Measurements from ENCODE around the gene APOD. TPM values are rescaled to one million over a fixed set of nuclear protein-coding genes. Genes with fewer than 3 reads are reported as not detected.
"Not testable (repeated sequence)": the region's sequence is repeated elsewhere in the genome, so short reads cannot be mapped to it uniquely, and the experiment has no call there.

APOD gene
- total RNA-seq, 2 donors from 2014 or later: 4.2 TPM; not detected in 1

DNA sequence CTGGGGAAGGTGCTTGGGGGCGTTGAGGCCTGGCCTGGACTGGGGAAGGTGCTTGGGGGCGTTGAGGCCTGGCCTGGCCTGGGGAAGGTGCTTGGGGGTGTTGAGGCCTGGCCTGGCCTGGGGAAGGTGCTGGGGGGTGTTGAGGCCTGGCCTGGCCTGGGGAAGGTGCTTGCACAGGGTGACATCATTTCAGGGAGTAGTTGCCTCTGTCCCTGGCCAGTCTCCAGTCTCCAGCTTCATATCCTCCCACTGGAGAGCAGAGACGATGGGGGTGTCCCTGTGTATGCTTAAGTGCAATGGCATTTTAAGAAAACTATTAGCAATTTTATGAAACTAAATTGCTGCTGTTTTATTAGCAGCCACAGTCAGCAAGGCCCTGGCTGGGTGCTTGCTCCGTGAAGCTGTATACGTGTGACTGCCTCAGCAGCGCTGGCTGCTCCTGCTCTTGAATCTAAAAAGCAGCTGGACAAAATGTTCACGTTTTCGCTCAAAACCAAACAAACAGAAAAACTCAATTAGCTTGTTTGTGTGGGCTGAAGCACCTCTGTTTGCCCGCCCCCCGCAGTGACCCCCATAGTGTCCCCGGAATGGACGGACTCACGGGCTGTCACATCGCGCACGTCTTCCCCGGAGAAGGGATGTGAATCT, 38.9 kb upstream of the APOD start:
- H3K9me3 Mint-ChIP-seq; ATAC-seq (replicated peaks); H3K36me3 Mint-ChIP-seq (ENCODE audit: low read depth); H3K4me1 Mint-ChIP-seq; H3K27ac Mint-ChIP-seq; H3K27me3 Mint-ChIP-seq; H3K4me3 Mint-ChIP-seq: not testable (repeated sequence)

GRCh38 chr3:195622012-195622411, 38.3 kb upstream of the APOD start:
- H3K4me1 Mint-ChIP-seq; H3K27ac Mint-ChIP-seq; ATAC-seq (replicated peaks); H3K36me3 Mint-ChIP-seq (ENCODE audit: low read depth); H3K27me3 Mint-ChIP-seq; H3K9me3 Mint-ChIP-seq; H3K4me3 Mint-ChIP-seq: not testable (repeated sequence)

DNA sequence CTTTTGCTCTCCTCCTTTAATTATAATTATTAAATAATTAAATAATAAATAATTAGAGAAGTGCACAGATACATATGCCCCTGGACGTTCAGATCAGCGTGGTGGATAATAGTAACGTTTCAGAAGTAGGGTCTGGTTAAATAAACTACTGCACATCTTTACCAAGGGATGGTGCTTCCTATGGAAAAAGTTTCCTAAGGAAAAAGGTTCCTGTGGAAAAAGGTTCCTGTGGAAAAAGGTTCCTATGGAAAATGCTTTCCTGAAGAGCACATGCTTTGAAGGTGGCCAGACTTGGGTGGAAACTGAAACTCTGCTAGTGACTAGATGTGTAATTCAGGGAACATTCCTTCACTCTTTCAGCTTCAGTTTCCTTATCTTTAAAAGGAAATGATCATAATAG, 37.4 kb upstream of the APOD start:
- not testable (repeated sequence) for H3K4me3 Mint-ChIP-seq; H3K27me3 Mint-ChIP-seq; H3K27ac Mint-ChIP-seq; H3K36me3 Mint-ChIP-seq (ENCODE audit: low read depth); H3K4me1 Mint-ChIP-seq; ATAC-seq (replicated peaks); H3K9me3 Mint-ChIP-seq

DNA sequence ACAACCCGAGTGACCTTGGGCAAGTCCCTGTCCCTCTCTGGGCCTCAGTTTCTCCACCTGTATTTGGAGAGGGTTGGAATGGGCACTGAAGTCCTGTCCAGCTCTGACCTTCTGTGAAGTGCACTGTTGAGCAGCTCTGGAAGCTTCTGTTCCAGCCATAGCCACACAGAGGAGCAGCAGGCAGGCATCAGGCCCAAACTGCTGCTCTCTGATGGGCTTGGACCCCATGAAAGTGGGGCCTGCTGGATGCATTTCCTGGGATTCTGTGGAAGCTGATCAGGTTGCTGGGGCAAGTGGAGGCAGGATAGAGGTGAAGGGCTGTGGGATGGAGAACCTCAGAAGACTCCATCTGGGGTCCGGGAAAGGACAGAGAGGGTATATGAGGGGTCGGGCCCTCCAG, 36.7 kb upstream of the APOD start:
- not testable (repeated sequence) for ATAC-seq (replicated peaks); H3K27me3 Mint-ChIP-seq; H3K4me1 Mint-ChIP-seq; H3K36me3 Mint-ChIP-seq (ENCODE audit: low read depth); H3K4me3 Mint-ChIP-seq; H3K9me3 Mint-ChIP-seq; H3K27ac Mint-ChIP-seq

DNA sequence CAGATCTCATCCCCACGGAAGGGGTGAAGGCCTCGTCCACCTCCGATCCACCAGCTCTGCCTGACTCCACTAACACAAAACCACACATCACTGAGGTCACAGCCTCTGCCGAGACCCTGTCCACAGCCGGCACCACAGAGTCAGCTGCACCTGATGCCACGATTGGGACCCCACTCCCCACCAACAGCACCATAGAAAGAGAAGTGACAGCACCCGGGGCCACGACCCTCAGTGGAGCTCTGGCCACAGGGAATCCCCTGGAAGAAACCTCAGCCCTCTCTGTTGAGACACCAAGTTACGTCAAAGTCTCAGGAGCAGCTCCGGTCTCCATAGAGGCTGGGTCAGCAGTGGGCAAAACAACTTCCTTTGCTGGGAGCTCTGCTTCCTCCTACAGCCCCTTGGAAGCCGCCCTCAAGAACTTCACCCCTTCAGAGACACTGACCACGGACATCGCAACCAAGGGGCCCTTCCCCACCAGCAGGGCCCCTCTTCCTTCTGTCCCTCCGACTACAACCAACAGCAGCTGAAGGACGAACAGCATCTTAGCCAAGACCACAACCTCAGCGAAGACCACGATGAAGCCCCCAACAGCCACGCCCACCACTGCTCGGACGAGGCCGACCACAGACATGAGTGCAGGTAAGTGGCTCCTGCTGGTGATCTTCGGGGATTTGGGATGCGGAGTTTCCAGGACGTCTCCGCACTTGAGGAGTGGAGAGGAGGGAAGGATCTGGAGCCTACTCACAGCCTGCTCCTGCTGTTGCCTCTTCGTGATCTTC, 36.0 kb upstream of the APOD start:
- not testable (repeated sequence) for H3K27ac Mint-ChIP-seq; ATAC-seq (replicated peaks); H3K27me3 Mint-ChIP-seq; H3K36me3 Mint-ChIP-seq (ENCODE audit: low read depth); H3K4me1 Mint-ChIP-seq; H3K4me3 Mint-ChIP-seq; H3K9me3 Mint-ChIP-seq

- not testable (repeated sequence) for H3K27ac Mint-ChIP-seq; H3K27me3 Mint-ChIP-seq; H3K9me3 Mint-ChIP-seq; H3K36me3 Mint-ChIP-seq (ENCODE audit: low read depth); ATAC-seq (replicated peaks); H3K4me3 Mint-ChIP-seq
- H3K4me1 Mint-ChIP-seq: peaks cover 17% of the 10 kb centered on the region
These were observed 34.3 kb upstream of the APOD start for GRCh38 chr3:195617784-195618659.

DNA sequence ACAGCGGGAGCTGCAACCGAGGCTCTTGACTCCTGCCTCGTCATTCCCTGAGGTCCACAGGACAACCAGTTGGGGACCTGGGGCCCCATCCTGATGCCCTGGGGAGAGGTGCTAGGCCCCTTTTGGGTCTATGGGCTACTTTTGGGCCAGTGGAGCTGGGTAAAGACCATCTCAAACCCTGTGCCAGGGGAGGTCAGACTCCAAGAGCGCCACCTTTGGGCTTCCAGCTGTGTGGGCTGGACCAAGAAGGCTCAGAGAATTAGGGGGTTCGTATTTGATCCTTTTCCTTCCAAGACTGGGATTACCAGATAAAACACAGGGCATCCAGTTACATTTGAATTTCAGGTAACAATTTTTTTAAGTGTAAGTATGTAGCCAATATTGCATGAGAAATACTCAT, 33.4 kb upstream of the APOD start:
- not testable (repeated sequence) for H3K27me3 Mint-ChIP-seq; H3K27ac Mint-ChIP-seq; H3K9me3 Mint-ChIP-seq; ATAC-seq (replicated peaks); H3K4me3 Mint-ChIP-seq; H3K36me3 Mint-ChIP-seq (ENCODE audit: low read depth)
- peaks cover 17% of the 10 kb centered on the region for H3K4me1 Mint-ChIP-seq

DNA sequence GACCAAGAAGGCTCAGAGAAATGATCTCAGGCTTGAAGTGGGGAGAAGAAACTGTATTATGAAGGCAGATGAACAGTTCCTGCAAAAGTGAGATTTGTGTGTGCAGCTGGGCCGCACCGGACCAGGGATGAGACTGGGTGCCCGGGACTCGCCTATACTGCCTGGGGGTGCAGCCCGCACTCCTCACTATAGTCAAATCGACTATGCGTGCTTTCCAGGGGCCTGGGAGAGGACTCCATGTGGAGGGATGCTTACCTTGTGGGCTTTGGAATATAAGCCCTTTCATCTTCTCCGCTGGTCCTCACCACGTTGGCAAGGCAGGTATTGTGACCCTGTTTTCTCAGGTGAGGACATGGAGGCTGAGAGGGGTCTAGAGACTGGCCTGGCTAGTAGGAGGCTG, 32.9 kb upstream of the APOD start:
- ATAC-seq (replicated peaks): no peak
- Mint-ChIP-seq H3K4me3 (no peak overlapping the region), H3K27me3 (no peaks in the 10 kb centered on the region), H3K27ac (no peak overlapping the region), H3K4me1 (peaks cover 17% of the 10 kb centered on the region), H3K36me3 (ENCODE audit: low read depth) (no peaks in the 10 kb centered on the region), H3K9me3 (no peaks in the 10 kb centered on the region)

GRCh38 chr3:195615952-195616537, 32.3 kb upstream of the APOD start:
- ATAC-seq (replicated peaks); H3K9me3 Mint-ChIP-seq; H3K27me3 Mint-ChIP-seq; H3K27ac Mint-ChIP-seq; H3K36me3 Mint-ChIP-seq (ENCODE audit: low read depth); H3K4me3 Mint-ChIP-seq: not testable (repeated sequence)
- H3K4me1 Mint-ChIP-seq: peaks cover 17% of the 10 kb centered on the region

DNA sequence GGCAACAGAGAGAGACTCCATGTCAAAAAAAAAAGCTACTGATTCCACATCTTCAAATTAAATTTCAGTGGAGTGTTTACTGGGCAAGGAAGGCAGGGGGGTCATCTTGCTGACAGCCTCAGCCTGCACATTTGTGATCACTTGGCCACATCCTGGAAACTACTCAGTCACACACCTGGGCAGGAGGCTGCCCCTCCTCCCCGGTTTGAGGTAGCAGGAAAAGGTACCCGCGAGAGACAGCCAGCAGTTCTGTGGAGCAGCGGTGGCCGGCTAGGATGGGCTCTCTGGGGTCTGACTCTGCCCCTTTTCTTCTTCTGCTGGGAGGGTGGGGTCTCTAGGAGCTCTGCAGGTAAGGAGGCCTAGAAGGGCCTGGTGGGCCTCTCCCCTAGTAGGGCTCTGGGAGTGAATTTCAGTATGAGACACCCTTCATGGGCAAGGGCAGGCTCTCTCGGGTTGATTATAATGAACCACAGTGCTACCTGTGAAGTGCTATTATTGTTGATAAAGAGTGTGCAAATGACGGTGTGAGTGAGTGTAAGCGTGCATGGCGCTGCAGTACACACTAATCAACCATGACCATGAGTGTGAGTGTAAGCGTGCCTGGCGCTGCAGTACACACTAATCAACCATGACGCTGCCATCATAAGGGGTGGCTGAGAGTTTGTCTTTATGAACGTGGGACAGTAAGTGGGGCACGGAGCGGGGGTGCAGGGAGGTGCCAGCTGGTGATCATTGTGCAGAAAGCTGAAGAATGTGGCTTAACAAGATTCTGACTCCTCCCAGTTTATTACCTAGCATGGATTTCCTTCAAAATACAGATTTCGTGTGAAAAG, 31.1 kb upstream of the APOD start:
- H3K36me3 Mint-ChIP-seq (ENCODE audit: low read depth); H3K27me3 Mint-ChIP-seq; H3K9me3 Mint-ChIP-seq: not testable (repeated sequence)
- Mint-ChIP-seq H3K27ac (peak overlapping the region; percentile 70), H3K4me1 (peaks cover 22% of the 10 kb centered on the region), H3K4me3 (peak overlapping the region; percentile 30)
- ATAC-seq (replicated peaks): peak; percentile 68

DNA sequence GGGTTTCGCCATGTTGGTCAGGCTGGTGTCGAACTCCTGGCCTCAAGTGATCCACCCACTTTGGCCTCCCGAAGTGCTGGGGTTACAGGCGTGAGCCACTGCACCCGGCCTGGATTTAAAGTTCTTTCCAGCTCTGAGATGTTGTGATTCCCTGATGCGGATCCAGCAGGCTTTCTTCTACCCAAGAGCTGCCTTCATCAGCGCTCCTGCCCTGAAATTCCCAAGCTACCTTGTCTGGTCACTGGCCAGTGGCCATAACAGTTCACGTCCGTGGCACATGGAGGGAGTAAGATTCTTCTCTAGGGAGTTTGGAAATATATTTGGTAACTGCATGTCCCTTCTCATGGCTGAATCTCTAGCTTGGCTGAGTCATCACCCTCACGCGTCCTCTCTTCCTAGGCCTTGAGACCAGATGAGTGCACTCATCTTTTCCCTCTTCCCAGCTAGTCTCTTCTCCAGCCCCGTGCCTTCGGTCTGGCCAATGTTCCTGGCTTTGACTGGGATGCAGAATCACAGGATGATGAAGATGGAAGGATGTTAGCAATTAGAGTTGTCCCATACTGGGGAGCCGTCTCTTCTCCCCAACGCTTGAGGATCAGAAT, 29.8 kb upstream of the APOD start:
- Mint-ChIP-seq H3K27ac (peak overlapping the region; percentile 70), H3K27me3 (no peaks in the 10 kb centered on the region)

DNA sequence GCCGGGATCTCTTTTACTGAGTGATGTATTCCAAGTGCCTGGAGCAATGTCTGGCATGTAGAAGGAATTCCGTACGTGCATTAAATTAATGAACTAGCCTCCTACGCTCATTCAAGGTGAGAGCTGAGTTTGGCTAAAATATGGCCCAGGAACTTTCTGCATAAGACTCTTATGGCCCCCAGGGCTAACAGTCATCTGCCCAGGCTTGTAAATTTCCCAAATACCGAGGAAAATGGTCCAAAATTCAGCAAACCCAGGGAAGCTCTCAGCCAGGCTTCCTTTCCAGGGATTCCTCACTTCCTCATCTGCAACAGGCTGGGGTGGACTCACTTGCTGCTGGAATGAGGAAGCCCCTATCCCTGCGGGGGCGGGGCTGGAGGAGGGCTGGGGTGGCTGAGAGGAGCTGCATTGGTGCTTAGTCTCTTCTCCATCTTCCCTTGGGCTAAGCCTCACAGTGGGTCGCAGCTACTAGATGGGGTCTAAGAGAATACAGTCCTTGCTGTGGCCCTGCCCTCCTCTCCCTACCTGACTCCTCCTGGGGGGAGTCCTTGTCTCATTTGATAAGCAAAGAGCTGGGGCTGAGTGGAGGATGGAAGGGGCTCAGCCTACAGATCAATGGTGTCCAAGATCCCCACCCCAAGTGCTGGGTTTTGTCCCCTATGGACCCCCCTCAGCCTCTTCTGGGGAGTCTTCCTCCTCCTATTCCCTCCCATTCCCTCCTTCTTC, 28.5 kb upstream of the APOD start:
- Mint-ChIP-seq H3K27me3 (no peaks in the 10 kb centered on the region), H3K36me3 (ENCODE audit: low read depth) (peaks cover 8% of the 10 kb centered on the region), H3K9me3 (peaks cover 2% of the 10 kb centered on the region), H3K27ac (peak overlapping the region; percentile 60), H3K4me3 (no peak overlapping the region), H3K4me1 (peaks cover 36% of the 10 kb centered on the region)
- no peak for ATAC-seq (replicated peaks)

More for the DNA sequence above, 29.8 kb upstream of the APOD start:
- Mint-ChIP-seq H3K9me3 (no peaks in the 10 kb centered on the region), H3K4me1 (peaks cover 34% of the 10 kb centered on the region), H3K4me3 (peak overlapping the region; percentile 30), H3K36me3 (ENCODE audit: low read depth) (peaks cover 8% of the 10 kb centered on the region)
- ATAC-seq (replicated peaks): no peak

GRCh38 chr3:195609229-195609628, 25.5 kb upstream of the APOD start:
- Mint-ChIP-seq H3K27ac (peak overlapping the region; percentile 79), H3K4me3 (peak overlapping the region; percentile 52), H3K36me3 (ENCODE audit: low read depth) (peaks cover 8% of the 10 kb centered on the region), H3K27me3 (no peaks in the 10 kb centered on the region), H3K9me3 (peaks cover 4% of the 10 kb centered on the region), H3K4me1 (peaks cover 26% of the 10 kb centered on the region)
- ATAC-seq (replicated peaks): peak; percentile 92

Data from activated T-helper 17 cell treated with anti-CD3 and anti-CD28 coated beads, Interleukin-2, amount 50 U/mL, for 72 hours (primary cell).